GM21381 (cell line): ENCODE data around the gene GRIK2.
"Not testable (repeated sequence)": the region's sequence is repeated elsewhere in the genome, so short reads cannot be mapped to it uniquely, and the experiment has no call there.

Experiments
- ATAC-seq: cut with Tn5 transposase; IDR thresholded peaks from one replicate; pipeline ENCODE4 v1.9.1; 2021; ENCODE audit warnings: mild to moderate bottlenecking, moderate library complexity; ENCODE audit not compliant: unreplicated experiment

The GRIK2 gene

GRCh38 chr6:101393251-101393828 is at the start of gene GRIK2:
Gene GRIK2, plus strand, starts transcription at chr6:101393708.
- peak; percentile 68 for ATAC-seq

- ATAC-seq, result no peak
Observed at GRCh38 chr6:101344885-101345284, 48.6 kb upstream of the GRIK2 start.

- no peak for ATAC-seq
Observed at GRCh38 chr6:101348816-101349215, 44.7 kb upstream of the GRIK2 start.

- not testable (repeated sequence) for ATAC-seq
Observed at GRCh38 chr6:101350631-101351030, 42.9 kb upstream of the GRIK2 start.

GRCh38 chr6:101351173-101351572 is 42.3 kb upstream of the GRIK2 start:
- ATAC-seq, result no peak

- ATAC-seq, result no peak
Observed at GRCh38 chr6:101352316-101352715, 41.2 kb upstream of the GRIK2 start.

GRCh38 chr6:101365181-101365580 is 28.3 kb upstream of the GRIK2 start:
- ATAC-seq, result no peak

- no peak for ATAC-seq
Observed at GRCh38 chr6:101379926-101380325, 13.6 kb upstream of the GRIK2 start.

GRCh38 chr6:101380897-101381630 is 12.4 kb upstream of the GRIK2 start:
- ATAC-seq, result no peak

GRCh38 chr6:101383747-101384146 is 9.8 kb upstream of the GRIK2 start:
- not testable (repeated sequence) for ATAC-seq

- ATAC-seq, result no peak
Observed at GRCh38 chr6:101386982-101387381, 6.5 kb upstream of the GRIK2 start.

- no peak for ATAC-seq
Observed at GRCh38 chr6:101391772-101392585, 1.5 kb upstream of the GRIK2 start.

GRCh38 chr6:101392586-101393230 is 800 bp upstream of the GRIK2 start:
- ATAC-seq, result no peak

GRCh38 chr6:101393829-101394251 is 332 bp downstream of the GRIK2 start:
- ATAC-seq, result no peak

- no peak for ATAC-seq
Observed at GRCh38 chr6:101394936-101395335, 1.4 kb downstream of the GRIK2 start.

GRCh38 chr6:101395345-101395744 is 1.8 kb downstream of the GRIK2 start:
- ATAC-seq, result no peak

- no peak for ATAC-seq
Observed at GRCh38 chr6:101396548-101397173, 3.2 kb downstream of the GRIK2 start.

- ATAC-seq, result no peak
Observed at GRCh38 chr6:101397199-101397598, 3.7 kb downstream of the GRIK2 start.

- ATAC-seq, result no peak
Observed at GRCh38 chr6:101398716-101399615, 5.5 kb downstream of the GRIK2 start.
